IPS DF 6.9 (cell line): ENCODE results near the gene TOP3A.
"Not testable (repeated sequence)": the region's sequence is repeated elsewhere in the genome, so short reads cannot be mapped to it uniquely, and the experiment has no call there.

ENCODE experiments used
- DNase-seq: peaks from one replicate; pipeline ENCODE4 v3.0.0-alpha.2; 2013; ENCODE audit warnings: low read depth, low spot score
- H3K27ac ChIP-seq: one replicate; pipeline ENCODE4 v1.5.1; 2013; ENCODE audit warnings: low read length, control low read depth
- H3K27me3 ChIP-seq: 2 replicates; pipeline ENCODE4 v1.6.1; 2013; ENCODE audit warnings: mild to moderate bottlenecking, low read length; ENCODE audit not compliant: control insufficient read depth, insufficient read depth
- H3K36me3 ChIP-seq: 2 replicates; pipeline ENCODE4 v1.6.1; 2013; ENCODE audit warnings: low read length; ENCODE audit not compliant: control insufficient read depth, insufficient read depth
- H3K4me1 ChIP-seq: 2 replicates; pipeline ENCODE4 v1.6.1; 2013; ENCODE audit warnings: low read length; ENCODE audit not compliant: control insufficient read depth, insufficient read depth
- H3K4me3 ChIP-seq: 2 replicates; pipeline ENCODE4 v1.5.1; 2013; ENCODE audit warnings: mild to moderate bottlenecking, low read length
- H3K9me3 ChIP-seq: 2 replicates; pipeline ENCODE4 v1.6.1; 2013; ENCODE audit warnings: low read length, inconsistent platforms; ENCODE audit not compliant: control insufficient read depth, insufficient read depth
- WGBS: extraction: QIAGEN DNeasy Blood & Tissue Kit; methylation state at CpG from one replicate; pipeline ENCODE4 v1.1.7; 2013; ENCODE audit warnings: mixed read lengths, missing lambda C conversion rate; ENCODE audit not compliant: insufficient read length, insufficient coverage; 5-methylcytosine and 5-hydroxymethylcytosine counted together

The TOP3A gene

DNA sequence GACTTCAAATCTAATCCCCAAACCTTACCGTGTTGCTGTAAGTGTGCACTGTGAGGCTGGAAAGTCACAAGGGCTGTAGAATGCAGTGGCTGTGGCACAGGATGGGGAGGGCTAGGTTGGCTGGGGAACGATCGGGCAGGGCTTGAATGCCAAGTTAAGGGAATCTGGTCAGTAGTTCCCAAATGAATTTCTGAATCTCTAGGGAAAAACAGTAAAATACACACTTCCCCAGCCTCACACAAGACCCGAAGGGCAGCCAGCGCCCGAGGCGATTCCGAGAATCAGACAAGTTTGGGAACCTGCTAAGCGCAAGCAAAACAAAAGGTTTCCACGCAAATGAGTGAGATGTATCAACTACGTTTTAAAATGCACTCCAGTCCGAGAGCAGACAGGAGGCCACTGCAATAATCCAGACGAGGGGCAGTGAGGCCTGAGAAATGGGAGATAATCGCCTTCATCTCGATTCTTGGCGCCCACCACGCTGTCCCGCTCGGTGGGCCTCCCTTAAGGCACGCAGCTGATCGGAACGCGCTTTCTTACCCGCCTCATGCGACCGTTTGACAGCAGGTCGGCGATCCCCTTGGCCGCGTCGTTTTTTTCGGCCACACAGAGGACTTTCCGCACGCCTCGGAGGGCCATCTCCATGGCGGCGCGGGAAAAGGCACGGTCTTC, 599 bp downstream of the TOP3A start:
- 0 out of 2 replicates have a peak, but pooled peaks cover 2% of the 10 kb centered on the region for H3K4me1 ChIP-seq
- DNase-seq: no peak
- H3K36me3 ChIP-seq: peaks cover 5% of the 10 kb centered on the region; the same call in 1 of the 2 replicates
- H3K27ac ChIP-seq: no peak overlapping the region
- WGBS: no CpG with 5 or more reads among the region's 39 CpGs
- H3K27me3 ChIP-seq: no peaks in the 10 kb centered on the region
- H3K4me3 ChIP-seq: peak overlapping the region; percentile 71
- H3K9me3 ChIP-seq: no peaks in the 10 kb centered on the region

DNA sequence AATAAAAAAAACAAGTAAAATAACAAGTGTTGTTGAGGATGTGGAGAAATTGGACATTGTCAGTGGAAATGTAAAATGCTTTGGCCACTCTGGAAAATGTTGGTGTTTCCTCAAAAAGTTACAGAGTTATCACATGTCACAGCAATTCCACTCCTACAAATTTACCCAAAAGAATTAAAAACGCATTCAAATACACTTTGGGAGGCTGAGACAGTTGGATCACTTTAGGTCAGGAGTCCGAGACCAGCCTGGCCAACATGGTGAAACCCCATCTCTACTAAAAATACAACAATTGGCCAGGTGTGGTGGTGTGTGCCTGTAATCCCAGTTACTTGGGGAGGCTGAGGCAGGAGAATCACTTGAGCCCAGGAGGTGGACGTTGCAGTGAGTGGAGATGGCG, 5.6 kb downstream of the TOP3A start:
- H3K36me3 ChIP-seq: peaks cover 17% of the 10 kb centered on the region; the same call in 1 of the 2 replicates
- no CpG with 5 or more reads among the region's 4 CpGs for WGBS
- DNase-seq: no peak

DNA sequence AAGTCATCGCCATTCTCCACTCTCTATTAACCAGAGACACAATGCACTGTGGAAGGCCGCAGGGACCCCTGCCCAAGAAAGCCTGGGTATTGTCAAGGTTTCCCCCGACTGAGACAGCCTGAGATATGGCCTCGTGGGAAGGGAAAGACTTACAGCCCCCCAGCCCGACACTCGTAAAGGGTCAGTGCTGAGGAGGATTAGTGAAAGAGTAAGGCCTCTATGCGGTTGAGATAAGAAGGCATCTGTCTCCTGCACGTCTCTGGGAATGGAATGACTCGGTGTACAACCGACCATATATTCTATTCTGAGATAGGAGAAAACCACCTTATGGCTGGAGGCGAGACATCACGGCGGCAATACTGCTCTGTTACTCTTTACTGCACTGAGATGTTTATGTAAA, 11.6 kb downstream of the TOP3A start:
- WGBS: no CpG with 5 or more reads among the region's 13 CpGs
- H3K4me1 ChIP-seq, H3K27me3 ChIP-seq, DNase-seq, H3K27ac ChIP-seq, H3K4me3 ChIP-seq, H3K9me3 ChIP-seq: not testable (repeated sequence)
- H3K36me3 ChIP-seq: peaks cover 37% of the 10 kb centered on the region

More for the DNA sequence above, 5.6 kb downstream of the TOP3A start:
- Histone ChIP-seq H3K4me1 (no peaks in the 10 kb centered on the region), H3K4me3 (no peak overlapping the region), H3K27me3 (no peaks in the 10 kb centered on the region), H3K27ac (no peak overlapping the region), H3K9me3 (no peaks in the 10 kb centered on the region)

DNA sequence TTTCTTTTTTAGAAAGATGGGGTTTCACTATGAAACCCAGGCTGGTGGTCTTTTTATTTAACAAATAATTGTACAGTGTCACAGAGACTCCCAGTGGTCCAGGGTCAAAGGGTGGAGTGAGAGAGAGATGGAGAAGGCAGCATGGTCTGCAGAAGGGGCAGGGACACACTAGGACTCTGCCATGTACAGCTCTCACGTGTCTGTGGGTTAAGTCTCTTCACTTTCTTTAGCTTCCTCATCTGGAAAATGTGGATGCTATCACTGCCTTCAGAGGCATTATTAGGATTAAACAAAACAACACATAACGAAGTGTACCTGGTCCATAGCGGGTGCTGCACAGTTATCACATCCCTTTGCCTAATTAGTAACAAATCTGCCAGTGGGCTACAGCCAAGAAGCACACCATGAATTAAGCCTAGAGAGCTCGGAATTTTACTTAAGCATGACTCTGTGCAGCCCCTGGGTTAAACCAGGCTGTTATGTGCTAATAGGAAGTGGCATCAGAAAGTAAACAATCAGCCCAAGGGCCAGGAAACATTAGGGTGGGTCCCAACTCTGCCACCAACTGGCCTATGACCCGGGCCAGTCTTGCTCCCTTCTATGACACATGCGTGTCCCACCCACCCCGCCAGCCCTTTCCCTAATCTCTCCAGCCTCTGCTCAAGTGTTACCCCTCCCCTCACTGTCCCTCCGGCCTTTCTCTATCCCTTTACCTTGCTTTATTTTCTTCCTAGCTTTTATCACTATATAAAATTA, 13.9 kb downstream of the TOP3A start:
- WGBS: no CpG with 5 or more reads among the region's 8 CpGs
- Histone ChIP-seq H3K27me3 (no peaks in the 10 kb centered on the region), H3K4me1 (no peaks in the 10 kb centered on the region), H3K4me3 (no peak overlapping the region), H3K27ac (no peak overlapping the region), H3K9me3 (no peaks in the 10 kb centered on the region), H3K36me3 (peaks cover 30% of the 10 kb centered on the region)
- DNase-seq: no peak

DNA sequence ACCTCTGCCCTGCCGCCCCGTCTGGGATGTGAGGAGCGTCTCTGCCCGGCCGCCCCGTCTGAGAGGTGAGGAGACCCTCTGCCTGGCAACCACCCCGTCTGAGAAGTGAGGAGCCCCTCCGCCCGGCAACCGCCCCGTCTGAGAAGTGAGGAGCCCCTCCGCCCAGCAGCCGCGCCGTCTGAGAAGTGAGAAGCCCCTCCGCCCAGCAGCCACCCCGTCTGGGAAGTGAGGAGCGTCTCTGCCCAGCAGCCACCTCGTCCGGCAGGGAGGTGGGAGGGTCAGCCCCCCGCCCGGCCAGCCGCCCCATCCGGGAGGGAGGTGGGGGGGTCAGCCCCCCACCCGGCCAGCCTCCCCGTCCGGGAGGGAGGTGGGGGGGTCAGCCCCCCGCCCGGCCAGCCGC, 16.7 kb downstream of the TOP3A start:
- not testable (repeated sequence) for DNase-seq, H3K27ac ChIP-seq, H3K27me3 ChIP-seq, H3K4me3 ChIP-seq, H3K9me3 ChIP-seq, H3K4me1 ChIP-seq
- no CpG with 5 or more reads among the region's 30 CpGs for WGBS
- peaks cover 25% of the 10 kb centered on the region for H3K36me3 ChIP-seq

DNA sequence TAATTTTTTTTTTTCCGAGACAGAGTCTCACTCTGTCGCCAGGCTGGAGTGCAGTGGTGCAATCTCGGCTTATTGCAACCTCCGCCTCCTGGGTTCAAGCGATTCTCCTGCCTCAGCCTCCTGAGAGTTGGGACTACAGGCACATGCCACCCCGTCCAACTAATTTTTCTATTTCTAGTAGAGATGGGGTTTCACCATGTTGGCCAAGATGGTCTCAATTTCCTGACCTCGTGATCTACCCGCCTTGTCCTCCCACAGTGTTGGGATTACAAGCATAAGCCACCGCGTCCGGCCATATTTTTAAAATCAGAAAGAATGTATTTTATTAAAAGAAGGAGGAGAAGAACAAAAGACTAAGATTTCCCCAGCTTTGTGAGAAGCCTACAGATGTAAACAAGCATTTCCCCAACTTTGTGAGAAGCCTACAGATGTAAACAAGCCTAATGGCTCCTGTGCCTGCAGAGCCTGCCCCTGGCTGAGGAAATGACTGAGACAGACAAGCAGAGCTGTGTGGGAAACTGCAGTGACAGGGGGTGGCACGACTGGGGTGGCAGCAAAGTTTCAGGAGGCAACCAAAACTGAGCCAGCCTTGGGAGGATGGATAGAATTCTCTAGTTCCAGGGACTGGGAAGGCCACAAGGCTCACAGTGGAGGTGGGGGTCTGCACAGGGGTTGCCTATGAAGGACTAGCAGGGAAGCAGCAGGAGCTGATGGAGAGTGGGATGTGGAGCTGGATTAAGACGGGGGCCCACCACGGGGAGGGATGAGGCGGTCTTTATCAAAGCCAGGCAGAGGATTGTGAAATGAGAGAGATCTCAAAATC, 22.9 kb downstream of the TOP3A start:
- H3K27ac ChIP-seq: no peak overlapping the region
- H3K36me3 ChIP-seq: peaks cover 25% of the 10 kb centered on the region
- H3K4me3 ChIP-seq: no peak overlapping the region
- H3K27me3 ChIP-seq: no peaks in the 10 kb centered on the region
- H3K9me3 ChIP-seq: no peaks in the 10 kb centered on the region
- no peaks in the 10 kb centered on the region for H3K4me1 ChIP-seq
- DNase-seq: no peak
- no CpG with 5 or more reads among the region's 15 CpGs for WGBS

DNA sequence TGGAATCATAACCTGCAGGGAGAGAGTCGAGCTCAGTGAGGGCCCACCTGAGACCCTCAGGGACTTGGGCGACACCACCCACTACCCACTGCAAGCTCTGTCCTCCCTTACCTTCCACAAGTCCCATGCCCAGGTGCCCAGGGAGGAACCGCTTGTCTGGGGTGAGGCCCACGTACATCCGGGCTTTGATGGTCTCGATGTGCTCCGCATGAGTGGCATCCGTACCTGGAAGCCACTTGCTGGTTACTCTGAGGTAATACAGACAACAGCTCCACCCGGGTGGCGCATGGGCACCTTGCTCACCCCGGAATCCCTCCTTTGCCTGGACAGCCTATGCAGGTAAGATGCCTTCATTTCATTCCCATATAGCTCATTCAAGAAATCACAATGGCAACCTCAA, 29.5 kb downstream of the TOP3A start:
- no CpG with 5 or more reads among the region's 11 CpGs for WGBS
- peaks cover 39% of the 10 kb centered on the region for H3K36me3 ChIP-seq
- H3K9me3 ChIP-seq: no peaks in the 10 kb centered on the region
- no peak for DNase-seq
- no peaks in the 10 kb centered on the region for H3K4me1 ChIP-seq
- H3K27ac ChIP-seq: no peak overlapping the region
- H3K4me3 ChIP-seq: no peak overlapping the region
- H3K27me3 ChIP-seq: no peaks in the 10 kb centered on the region

DNA sequence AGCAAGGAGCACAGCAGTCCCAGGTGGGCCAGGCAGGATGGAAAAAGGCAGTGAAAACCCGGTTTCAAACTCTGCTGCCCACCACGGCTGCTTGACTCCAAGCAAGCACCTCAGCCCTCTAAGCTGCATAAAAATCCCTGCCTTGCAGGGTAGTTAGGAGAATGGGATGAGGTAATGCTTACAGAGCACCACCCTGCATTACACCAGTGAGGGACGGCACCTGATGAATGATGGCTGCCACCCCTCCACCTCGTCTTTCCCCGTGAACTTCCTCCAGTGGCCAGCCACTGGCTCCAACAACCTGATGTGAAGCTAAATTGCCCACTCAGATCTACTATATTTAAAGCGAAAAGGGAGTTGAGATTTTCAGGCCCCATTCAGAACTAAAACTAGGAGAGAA, 33.0 kb downstream of the TOP3A start:
- H3K27ac ChIP-seq: no peak overlapping the region
- no CpG with 5 or more reads among the region's 6 CpGs for WGBS
- H3K4me1 ChIP-seq: no peaks in the 10 kb centered on the region
- no peaks in the 10 kb centered on the region for H3K27me3 ChIP-seq
- H3K36me3 ChIP-seq: peaks cover 48% of the 10 kb centered on the region
- no peak overlapping the region for H3K4me3 ChIP-seq
- DNase-seq: no peak
- H3K9me3 ChIP-seq: no peaks in the 10 kb centered on the region

DNA sequence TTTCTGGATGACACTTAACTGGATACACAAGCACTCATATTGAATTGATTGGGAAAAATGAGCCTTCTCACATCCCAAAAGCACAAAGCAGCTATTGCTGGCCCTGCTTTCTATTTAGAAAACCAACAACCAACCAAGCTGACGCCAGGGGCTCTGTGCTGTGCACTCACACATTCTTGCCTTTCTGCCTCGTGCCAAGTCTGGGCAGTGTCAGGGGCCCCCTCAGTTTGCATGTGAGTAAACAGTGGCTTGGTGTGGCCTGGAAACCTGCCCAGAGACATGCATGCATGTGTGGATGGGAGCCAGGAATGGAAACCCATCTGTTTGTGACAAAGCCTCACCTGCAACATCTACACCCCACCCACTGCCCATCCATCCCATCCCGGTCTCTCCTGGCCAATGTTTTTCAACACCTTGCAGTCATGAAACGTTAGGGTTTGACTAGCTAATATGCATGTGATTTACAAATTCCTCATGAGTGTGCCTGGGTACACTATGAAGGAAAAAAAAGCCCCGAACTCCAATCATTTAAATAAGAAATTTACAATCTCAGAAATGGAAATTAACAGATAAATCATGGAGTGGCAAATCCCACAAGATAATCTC, 33.9 kb downstream of the TOP3A start:
- no peaks in the 10 kb centered on the region for H3K9me3 ChIP-seq
- no CpG with 5 or more reads among the region's 5 CpGs for WGBS
- no peak for DNase-seq
- no peak overlapping the region for H3K27ac ChIP-seq
- no peaks in the 10 kb centered on the region for H3K4me1 ChIP-seq
- no peak overlapping the region for H3K4me3 ChIP-seq
- H3K36me3 ChIP-seq: peaks cover 48% of the 10 kb centered on the region
- H3K27me3 ChIP-seq: no peaks in the 10 kb centered on the region

DNA sequence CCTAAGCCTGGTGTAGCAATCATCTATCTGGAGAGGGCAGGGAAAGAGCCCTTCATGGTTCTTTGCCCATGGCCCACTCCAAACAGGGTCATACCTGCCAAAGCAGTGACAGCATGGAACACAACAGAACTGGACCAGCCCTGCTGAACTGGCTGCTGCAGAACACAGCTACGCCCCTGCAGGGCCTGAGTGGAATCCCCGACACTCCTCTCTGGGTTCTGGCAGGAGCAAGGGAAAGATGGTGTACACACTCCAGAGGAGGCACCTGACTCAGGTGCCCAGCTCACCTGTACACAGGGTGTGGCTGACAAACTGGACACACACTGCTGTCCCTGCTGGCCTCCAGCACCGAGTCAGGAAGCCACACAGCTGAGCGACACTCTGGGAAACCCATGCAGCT, 34.5 kb downstream of the TOP3A start:
- H3K36me3 ChIP-seq: peaks cover 48% of the 10 kb centered on the region
- H3K4me3 ChIP-seq: no peak overlapping the region
- no peak for DNase-seq
- no peaks in the 10 kb centered on the region for H3K9me3 ChIP-seq
- H3K27ac ChIP-seq: no peak overlapping the region
- no peaks in the 10 kb centered on the region for H3K27me3 ChIP-seq
- no CpG with 5 or more reads among the region's 4 CpGs for WGBS
- no peaks in the 10 kb centered on the region for H3K4me1 ChIP-seq
